HCEC 1CT (cell line): ENCODE results near the gene CLVS2.

ENCODE experiments used
- DNase-seq: peaks from one replicate; pipeline ENCODE4 v3.0.0-alpha.2; 2017

The CLVS2 gene

GRCh38 chr6:122995921-122996793, at the start of gene CLVS2:
TSS of gene CLVS2 (plus strand) at chr6:122996235. CDS start at chr6:122997778, 1,543 bp downstream.
- no peak for DNase-seq

GRCh38 chr6:122947355-122947754, 48.7 kb upstream of the CLVS2 start:
- no peak for DNase-seq

GRCh38 chr6:122953766-122954165, 42.3 kb upstream of the CLVS2 start:
- DNase-seq = no peak

GRCh38 chr6:122956376-122956775, 39.7 kb upstream of the CLVS2 start:
- no peak for DNase-seq

- no peak for DNase-seq
Measured at GRCh38 chr6:122962000-122962624, 33.9 kb upstream of the CLVS2 start.

GRCh38 chr6:122969999-122970533, 26.0 kb upstream of the CLVS2 start:
- DNase-seq = no peak

- DNase-seq = no peak
Measured at GRCh38 chr6:122977180-122977579, 18.9 kb upstream of the CLVS2 start.

- DNase-seq = no peak
Measured at GRCh38 chr6:122984393-122984792, 11.6 kb upstream of the CLVS2 start.

GRCh38 chr6:122994256-122994655, 1.8 kb upstream of the CLVS2 start:
- no peak for DNase-seq

- no peak for DNase-seq
Measured at GRCh38 chr6:122996794-122997505, 915 bp downstream of the CLVS2 start.

- DNase-seq = no peak
Measured at GRCh38 chr6:122997541-122998150, 1.6 kb downstream of the CLVS2 start.

- no peak for DNase-seq
Measured at GRCh38 chr6:122998403-122998975, 2.5 kb downstream of the CLVS2 start.

GRCh38 chr6:123000244-123000770, 4.3 kb downstream of the CLVS2 start:
- no peak for DNase-seq

- no peak for DNase-seq
Measured at GRCh38 chr6:123001540-123001939, 5.5 kb downstream of the CLVS2 start.

- DNase-seq = no peak
Measured at GRCh38 chr6:123007885-123008284, 11.8 kb downstream of the CLVS2 start.

GRCh38 chr6:123009059-123009458, 13.0 kb downstream of the CLVS2 start:
- DNase-seq = no peak

- DNase-seq = no peak
Measured at GRCh38 chr6:123014835-123015234, 18.8 kb downstream of the CLVS2 start.

- no peak for DNase-seq
Measured at GRCh38 chr6:123016431-123017103, 20.5 kb downstream of the CLVS2 start.

GRCh38 chr6:123017104-123017682, 21.2 kb downstream of the CLVS2 start:
- no peak for DNase-seq

GRCh38 chr6:123022975-123023374, 26.9 kb downstream of the CLVS2 start:
- no peak for DNase-seq

- DNase-seq = no peak
Measured at GRCh38 chr6:123024976-123025375, 28.9 kb downstream of the CLVS2 start.
